KMS-11 (cell line): Measurements from ENCODE around the gene HARS2.

ENCODE experiments used
- H2AFZ ChIP-seq: fragments of 200-600 bp; sonication (generic); 2 replicates; pipeline ENCODE4 v1.6.1; 2016; ENCODE audit warnings: antibody characterized with exemption, mixed run types, low read depth
- H3K27ac ChIP-seq: fragments of 200-600 bp; sonication (generic); 2 replicates; pipeline ENCODE4 v1.6.1; 2016; ENCODE audit warnings: mild to moderate bottlenecking, mixed run types
- H3K27me3 ChIP-seq: fragments of 200-600 bp; sonication (generic); 2 replicates; pipeline ENCODE4 v1.6.1; 2017; ENCODE audit warnings: mild to moderate bottlenecking, low read depth, mixed run types, moderate library complexity; ENCODE audit not compliant: insufficient read depth
- H3K36me3 ChIP-seq: fragments of 200-600 bp; sonication (generic); 2 replicates; pipeline ENCODE4 v1.6.1; 2017; ENCODE audit warnings: mild to moderate bottlenecking, mixed run types; ENCODE audit not compliant: insufficient read depth
- H3K4me1 ChIP-seq: fragments of 200-600 bp; sonication (generic); 2 replicates; pipeline ENCODE4 v1.6.1; 2016; ENCODE audit warnings: mild to moderate bottlenecking, low read depth, mixed run types; ENCODE audit not compliant: poor library complexity, severe bottlenecking
- H3K4me2 ChIP-seq: fragments of 200-600 bp; sonication (generic); 2 replicates; pipeline ENCODE4 v1.7.0; 2016; ENCODE audit warnings: mild to moderate bottlenecking, mixed run types
- H3K4me3 ChIP-seq: fragments of 200-600 bp; sonication (generic); IDR thresholded peaks from 2 replicates; pipeline ENCODE4 v1.6.1; 2017; ENCODE audit warnings: low read depth, low read length, mixed read lengths; ENCODE audit not compliant: insufficient read depth
- H3K79me2 ChIP-seq: fragments of 200-600 bp; sonication (generic); 2 replicates; pipeline ENCODE4 v1.6.1; 2016; ENCODE audit warnings: low read depth, mixed run types; ENCODE audit not compliant: insufficient read depth
- H3K9ac ChIP-seq: fragments of 200-600 bp; sonication (generic); 2 replicates; pipeline ENCODE4 v1.6.1; 2016; ENCODE audit warnings: mild to moderate bottlenecking, mixed run types
- H4K20me1 ChIP-seq: fragments of 200-600 bp; sonication (generic); 2 replicates; pipeline ENCODE4 v1.6.1; 2016; ENCODE audit warnings: mild to moderate bottlenecking, mixed run types; ENCODE audit not compliant: insufficient read depth
- TF ChIP-seq, protein P1 (sequence below): fragments of 200-600 bp; sonication (generic); conservative IDR thresholded peaks from 2 replicates; pipeline ENCODE4 v1.6.1; 2017; ENCODE audit warnings: low read depth, mild to moderate bottlenecking, antibody characterized with exemption, low read length, moderate library complexity, mixed read lengths

The HARS2 gene

DNA sequence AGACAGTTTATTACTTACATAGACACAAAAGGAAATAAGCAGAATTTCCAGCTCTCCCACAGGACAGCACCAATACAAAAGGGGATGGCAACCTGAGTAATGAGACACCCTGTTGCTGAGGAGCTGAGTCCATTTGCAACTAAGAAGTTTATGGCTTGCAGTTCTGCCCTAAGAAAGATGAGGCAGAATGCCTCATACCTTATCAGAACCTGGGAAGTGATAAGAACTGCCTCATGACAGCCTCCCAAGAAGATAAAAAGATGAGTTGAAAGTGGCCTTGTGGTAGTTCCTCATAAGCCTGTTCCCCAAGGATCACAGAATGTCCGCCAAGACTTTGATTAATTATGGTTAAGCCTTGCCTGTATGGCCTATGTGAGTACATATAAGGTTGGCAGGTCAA, 50.7 kb downstream of the HARS2 start:
- Histone ChIP-seq H3K27ac (no peak overlapping the region), H3K4me2 (no peak overlapping the region), H3K9ac (no peak overlapping the region), H3K4me3 (no peak overlapping the region), H3K79me2 (no peaks in the 10 kb centered on the region), H2AFZ (no peak overlapping the region), H3K27me3 (no peaks in the 10 kb centered on the region), H4K20me1 (no peaks in the 10 kb centered on the region), H3K4me1 (no peaks in the 10 kb centered on the region), H3K36me3 (no peaks in the 10 kb centered on the region)
- TF ChIP-seq, protein P1, sequence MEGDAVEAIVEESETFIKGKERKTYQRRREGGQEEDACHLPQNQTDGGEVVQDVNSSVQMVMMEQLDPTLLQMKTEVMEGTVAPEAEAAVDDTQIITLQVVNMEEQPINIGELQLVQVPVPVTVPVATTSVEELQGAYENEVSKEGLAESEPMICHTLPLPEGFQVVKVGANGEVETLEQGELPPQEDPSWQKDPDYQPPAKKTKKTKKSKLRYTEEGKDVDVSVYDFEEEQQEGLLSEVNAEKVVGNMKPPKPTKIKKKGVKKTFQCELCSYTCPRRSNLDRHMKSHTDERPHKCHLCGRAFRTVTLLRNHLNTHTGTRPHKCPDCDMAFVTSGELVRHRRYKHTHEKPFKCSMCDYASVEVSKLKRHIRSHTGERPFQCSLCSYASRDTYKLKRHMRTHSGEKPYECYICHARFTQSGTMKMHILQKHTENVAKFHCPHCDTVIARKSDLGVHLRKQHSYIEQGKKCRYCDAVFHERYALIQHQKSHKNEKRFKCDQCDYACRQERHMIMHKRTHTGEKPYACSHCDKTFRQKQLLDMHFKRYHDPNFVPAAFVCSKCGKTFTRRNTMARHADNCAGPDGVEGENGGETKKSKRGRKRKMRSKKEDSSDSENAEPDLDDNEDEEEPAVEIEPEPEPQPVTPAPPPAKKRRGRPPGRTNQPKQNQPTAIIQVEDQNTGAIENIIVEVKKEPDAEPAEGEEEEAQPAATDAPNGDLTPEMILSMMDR = no peak
